Activated CD4-positive, CD25-positive, alpha-beta regulatory T cell treated with anti-CD3 and anti-CD28 coated beads, Interleukin-2, amount 50 U/mL, for 24 hours (primary cell): ENCODE results near the gene KIF2C.
A peak's percentile ranks its signal among the peaks of the same experiment; 100 is the strongest.
"Not testable (repeated sequence)": the region's sequence is repeated elsewhere in the genome, so short reads cannot be mapped to it uniquely, and the experiment has no call there.

Experiments
- ATAC-seq, 2 donors: fragments of 150-1000 bp; cut with Tn5 transposase; one replicate each; pipeline ENCODE4 v1.10.0; 2021; ENCODE audit warnings: mild to moderate bottlenecking in 1 of 2, moderate library complexity in 1 of 2

KIF2C gene

GRCh38 chr1:44775930-44776729 is 36.5 kb downstream of the KIF2C start:
- ATAC-seq: peak; percentile 9

GRCh38 chr1:44776730-44777068 is 37.1 kb downstream of the KIF2C start:
- no peak for ATAC-seq

GRCh38 chr1:44777547-44777946 is 37.9 kb downstream of the KIF2C start:
- ATAC-seq: no peak

GRCh38 chr1:44777969-44778635 is 38.5 kb downstream of the KIF2C start:
- ATAC-seq: no peak

DNA sequence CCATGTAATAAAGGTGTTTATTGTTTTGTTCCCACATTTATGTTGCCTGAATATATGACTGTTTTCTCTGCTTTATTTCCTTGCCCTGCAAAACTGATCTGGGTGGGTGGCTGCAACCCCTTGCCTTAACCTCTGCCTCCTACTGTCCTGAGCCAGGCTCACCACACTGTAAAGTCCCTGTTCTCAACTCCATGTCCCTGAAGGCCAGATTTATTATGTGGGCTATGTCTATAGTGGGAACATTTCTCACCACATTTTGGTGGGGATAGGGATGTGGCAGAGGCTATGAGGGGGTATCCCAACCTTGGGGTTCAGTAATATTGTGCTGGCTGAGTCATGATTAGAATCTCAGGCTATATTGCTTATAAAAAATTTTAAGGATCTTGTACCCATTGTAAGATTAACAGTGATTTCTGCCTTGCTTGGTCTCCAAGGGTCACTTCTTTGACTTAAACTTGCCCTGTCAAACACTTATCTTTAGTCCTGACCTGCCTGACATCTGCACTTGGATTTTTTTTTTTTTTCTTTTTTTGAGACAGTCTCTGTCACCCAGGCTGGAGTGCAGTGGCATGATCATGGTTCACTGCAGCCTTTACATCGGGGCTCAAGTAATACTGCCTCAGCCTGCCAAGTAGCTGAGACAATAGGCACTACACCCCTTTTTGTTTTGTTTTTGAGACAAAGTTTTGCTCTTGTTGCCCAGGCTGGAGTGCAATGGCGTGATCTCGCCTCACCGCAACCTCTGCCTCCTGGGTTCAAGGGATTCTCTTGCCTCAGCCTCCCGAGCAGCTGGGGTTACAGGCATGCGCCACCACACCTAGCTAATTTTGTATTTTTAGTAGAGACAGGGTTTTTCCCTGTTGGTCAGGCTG is 39.3 kb downstream of the KIF2C start:
- no peak for ATAC-seq

GRCh38 chr1:44780583-44781121 is 41.0 kb downstream of the KIF2C start:
- ATAC-seq: no peak

DNA sequence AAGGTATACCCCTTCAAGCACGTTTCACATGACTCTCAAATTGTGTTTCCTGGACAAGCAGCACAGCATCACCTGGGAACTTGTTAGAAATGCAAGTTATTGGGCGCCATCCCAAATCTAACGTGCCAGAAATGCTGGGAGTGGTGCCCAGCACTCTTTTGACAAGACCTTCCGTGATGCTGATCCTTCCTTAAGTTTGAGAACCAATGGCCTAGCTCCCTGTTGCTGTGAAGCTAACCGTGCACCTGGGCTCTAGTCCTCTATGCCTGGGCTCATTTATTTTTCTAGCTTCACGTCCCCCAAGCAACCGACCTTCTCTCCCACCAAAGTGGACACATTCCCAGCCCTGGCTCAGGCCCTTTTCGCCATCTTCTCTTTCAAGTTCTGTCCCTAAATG is 44.1 kb downstream of the KIF2C start:
- no peak for ATAC-seq

DNA sequence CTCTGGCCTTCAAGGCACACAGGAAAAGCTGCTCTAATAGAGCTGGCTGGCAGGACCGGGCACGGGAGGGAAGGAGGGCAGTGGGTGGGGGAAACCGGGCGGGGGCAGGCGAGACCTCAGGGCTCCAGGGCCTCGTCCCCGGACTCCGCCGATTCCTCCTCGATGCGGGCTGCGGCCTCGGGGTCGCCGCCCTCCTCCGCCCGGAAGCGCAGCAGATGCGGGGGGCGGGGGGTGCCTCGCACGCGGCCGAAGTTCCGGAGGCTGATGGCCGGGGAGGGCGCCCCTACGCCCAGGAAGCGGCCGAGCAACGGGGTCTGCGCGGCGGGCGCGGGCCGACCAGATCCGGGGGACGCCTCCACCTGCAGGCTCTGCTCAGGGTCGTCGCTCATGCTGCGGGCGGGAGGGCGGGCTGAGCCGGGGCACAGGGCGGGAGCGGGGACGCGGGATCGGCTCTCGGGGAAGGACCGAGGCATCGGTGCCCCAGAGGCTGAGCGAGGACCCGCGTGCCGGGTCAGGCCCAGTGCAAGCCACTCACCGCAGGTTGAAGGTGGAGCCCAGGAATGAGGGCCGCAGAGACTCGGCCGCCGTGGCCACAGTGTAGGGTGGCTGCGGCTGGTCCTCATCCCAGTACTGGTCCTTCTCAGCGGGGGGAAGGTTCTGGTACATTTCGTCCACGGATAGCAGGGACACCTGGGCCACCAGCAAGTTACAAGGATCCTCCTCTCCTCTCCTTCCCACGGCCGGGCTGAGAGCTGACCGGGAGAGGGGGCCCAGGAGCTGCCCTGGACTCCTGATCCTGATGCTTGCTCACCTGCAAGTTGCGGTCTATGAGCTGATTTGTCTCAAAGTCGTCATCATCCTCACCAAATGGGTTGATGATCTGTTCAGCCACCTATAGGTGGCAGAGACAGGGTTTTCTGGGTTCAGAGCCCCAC is 44.7 kb downstream of the KIF2C start:
- ATAC-seq: peak; percentile 34

- ATAC-seq: no peak
Observed at GRCh38 chr1:44785029-44785380, 45.4 kb downstream of the KIF2C start.

DNA sequence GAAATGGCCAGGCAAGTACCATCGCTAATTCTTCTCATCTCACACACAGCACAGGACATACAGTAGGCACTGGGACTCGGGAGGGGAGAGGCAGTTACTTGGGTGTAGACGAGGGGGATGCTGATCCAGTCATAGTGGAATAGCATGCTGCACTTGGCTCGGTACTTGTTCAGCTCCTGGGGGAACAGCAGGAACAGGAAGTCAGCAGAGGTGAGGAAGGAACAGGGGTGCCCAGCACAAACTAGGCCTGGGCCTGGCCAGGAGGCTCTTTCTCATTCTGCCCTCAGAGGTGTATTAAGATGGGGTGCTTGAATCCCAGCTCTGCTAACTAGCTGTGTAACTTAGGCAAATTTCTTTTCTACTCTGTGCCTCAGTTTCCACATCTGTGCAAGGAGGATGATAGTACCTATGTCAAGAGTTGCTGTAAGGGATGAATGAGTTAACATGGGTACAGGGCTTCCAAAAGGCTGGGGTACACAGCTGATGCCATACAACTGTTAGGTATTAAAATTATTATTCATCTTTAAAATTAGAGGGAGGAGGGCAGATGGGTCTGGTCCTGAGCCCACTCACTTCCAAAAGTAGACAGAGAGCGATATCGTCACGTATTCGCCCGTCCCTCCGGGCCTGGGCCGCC is 46.0 kb downstream of the KIF2C start:
- ATAC-seq: no peak

DNA sequence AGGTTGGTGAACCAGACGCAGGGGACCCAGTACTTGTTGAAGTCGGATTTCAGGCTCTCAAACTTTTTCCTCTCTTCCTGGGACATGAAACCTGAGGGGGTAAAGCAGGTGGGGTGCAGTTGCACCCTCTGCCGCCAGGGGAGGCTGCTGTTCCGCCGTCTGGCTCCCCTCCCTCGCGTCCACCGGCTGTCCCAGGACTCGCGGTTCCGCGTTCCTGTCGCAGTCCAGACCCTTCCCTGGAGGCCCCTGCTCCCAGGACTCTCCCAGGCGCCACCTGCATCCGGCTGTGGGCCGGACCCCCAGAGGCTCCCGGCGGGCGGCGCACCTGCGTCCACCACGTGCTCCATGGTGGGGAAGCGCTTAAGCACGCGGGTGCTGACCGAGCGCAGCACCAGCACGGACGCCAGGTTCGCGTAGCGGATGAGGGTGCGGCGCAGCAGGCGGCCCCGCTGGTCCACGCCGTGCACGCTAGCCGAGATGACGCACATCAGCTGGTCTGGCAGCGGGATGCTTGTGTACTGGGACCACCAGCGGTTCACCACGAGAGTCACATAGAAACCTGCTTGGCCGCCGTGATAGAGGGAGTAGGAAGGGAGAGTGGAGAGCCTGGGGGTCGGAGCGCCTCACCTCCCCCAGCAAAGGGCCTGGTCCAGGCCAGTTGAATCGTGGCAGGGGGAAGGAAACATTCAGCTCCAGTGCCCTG is 46.7 kb downstream of the KIF2C start:
- ATAC-seq: peak; percentile 60 to 62

- ATAC-seq: no peak
Observed at GRCh38 chr1:44786841-44787426, 47.3 kb downstream of the KIF2C start.

DNA sequence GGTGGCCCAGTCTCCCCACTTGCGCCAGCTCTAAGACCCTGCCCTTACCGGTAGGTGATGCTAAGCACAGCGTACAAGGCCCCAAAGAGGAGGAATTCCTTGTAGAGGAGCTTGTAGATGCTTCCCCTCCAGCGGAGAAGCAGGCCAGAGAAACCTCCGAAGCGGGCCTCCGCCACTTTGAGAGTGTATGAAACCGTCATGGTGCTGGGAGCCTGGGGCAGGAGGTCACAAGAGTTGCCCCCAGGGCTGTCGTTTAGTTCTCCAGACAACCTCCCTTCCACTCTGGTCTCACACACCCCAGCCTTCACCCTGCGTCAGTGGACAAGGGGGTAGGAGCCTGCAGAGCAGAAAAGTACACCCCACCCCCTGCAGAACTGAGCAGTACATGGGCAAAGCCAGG is 47.9 kb downstream of the KIF2C start:
- no peak for ATAC-seq

DNA sequence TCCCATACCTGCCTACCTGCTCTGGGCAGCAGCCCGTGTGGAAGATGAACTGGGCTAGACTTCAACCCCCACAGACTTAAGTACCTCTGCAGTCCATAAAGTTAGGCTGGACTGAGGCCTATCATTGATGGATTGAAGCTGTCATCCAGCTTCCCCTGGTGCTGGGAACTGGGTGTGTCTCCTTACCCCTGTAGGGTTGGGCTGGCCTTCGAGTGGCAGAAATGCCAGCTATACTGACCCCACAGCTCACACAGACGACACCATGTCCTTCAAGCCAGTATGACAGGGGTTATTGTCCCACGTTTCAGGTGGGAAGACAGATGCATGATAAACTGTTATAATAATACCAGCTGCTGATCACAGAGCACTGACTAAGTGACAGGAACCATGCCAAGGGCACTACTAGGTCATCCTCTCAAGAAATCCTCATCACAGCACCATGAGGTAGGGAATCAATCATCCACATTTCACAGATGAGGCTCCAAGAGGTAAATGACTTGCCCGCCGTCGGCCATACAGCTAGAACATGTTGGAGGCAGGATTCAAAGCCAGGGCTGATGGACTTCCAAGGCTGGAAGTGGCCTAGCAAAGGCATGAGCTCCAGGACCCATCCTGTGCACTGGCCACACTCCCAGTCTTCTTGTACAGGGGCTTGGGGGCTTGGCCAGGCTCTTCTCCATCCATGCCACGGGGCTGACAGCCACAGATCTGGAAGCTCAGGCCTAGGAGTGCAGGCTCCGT is 48.7 kb downstream of the KIF2C start, which contains the start of gene BEST4:
Gene BEST4 (minus strand): TSS at position 51 of the 741 bp plus-strand sequence. CDS start 465 bp downstream, outside the sequence.
- ATAC-seq: no peak

DNA sequence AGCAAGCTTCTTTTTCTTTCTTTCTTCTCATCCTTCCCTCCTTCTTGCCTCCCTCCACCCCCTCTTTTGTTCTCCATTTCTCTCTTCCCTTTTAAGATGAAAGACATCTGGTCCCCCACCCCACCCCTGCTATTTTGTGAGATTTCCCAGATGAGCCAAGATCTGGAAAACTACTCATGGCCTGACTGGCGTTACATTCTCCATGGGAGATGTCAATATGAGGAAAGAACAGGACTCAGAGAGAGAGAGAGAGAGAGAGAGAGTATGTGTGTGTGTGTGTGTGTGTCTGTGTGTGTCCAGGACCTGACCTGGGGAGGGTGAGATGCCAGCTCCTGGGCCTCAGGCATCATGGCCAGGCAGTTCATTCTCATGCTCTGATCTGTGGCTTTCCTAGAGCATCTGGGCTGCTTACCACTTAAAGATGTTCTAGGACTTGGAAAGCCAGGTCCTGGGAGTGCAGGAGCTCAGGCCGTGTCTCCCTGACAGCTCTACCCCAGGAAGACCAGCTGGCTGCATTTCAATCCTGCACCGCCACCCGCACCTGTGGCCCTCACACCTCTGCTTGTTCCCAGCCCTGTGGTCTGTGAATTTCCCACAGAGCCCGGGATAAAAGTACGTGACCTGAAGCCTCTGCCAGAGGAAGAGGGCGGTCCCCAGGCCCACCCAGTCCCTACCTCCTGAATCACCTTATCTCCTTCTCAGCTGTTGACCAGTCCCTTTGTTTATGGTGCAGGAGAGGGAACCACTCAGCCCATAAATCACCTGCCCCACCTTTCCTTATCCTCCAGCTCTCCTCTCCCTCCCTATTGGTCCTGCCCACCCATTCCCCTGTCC is 51.5 kb downstream of the KIF2C start:
- no peak for ATAC-seq

DNA sequence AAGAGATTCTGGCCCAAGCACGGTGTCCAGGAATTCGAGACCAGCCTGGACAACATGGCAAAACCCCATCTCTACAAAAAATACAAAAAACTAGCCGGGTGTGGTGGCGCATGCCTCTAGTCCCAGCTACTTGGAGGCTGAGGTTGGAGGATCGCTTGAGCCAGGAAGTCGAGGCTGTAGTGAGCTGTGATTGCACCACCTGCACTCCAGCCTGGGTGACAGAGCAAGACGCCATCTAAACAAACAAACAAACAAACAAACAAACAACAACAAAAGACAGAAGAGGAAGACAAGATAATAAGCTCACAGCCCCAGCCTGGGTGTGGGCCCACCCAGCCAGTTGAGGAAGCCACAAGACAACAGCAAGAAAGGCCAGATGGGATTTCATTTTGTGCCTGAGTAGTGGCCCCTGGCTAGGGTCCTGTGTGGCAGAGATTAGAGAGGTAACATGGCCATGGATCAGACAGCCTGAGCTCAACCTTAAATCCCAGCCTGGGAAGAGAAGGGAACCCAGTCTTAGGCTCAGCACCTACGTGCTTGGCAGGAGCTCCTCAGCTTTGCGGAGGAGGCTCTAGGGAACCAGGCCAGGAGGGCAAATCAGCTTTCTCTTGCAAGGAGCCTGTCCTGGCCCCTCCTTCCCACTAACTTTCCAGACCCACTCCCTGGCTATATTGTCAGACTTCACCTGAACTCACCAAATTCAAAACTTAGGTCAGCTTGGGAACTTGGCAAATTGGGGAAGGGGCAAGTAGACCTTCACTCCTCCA is 53.3 kb downstream of the KIF2C start:
- ATAC-seq: no peak

DNA sequence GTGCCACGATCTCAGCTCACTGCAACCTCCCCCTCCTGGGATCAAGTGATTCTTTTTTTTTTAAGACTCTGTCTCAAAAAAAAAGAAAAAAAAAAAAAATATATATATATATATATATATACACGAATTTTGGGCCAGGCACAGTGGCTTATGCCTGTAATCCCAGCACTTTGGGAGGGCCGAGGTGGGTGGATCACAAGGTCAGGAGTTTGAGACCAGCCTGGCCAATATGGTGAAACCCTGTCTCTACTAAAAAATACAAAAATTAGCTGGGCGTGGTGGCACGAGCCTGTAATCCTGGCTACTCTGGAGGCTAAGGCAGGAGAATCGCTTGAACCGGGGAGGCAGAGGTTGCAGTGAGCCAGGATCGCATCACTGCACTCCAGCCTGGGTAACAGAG is 58.2 kb downstream of the KIF2C start:
- not testable (repeated sequence) for ATAC-seq
